CD14-positive monocyte (primary cell): Measurements from ENCODE around the gene TDRD1. TPM values are rescaled to one million over a fixed set of nuclear protein-coding genes. Genes with fewer than 3 reads are reported as not detected.

Experiments
- DNase-seq, 3 donors: peaks; one replicate each; pipeline ENCODE4 v3.0.0-alpha.2; 2011 to 2022
- H2AFZ ChIP-seq: 2 replicates; pipeline ENCODE4 v1.6.0; 2012; ENCODE audit warnings: mild to moderate bottlenecking, low read depth, low read length, inconsistent platforms; ENCODE audit not compliant: insufficient read depth, poor library complexity, severe bottlenecking
- H3K27ac ChIP-seq, 2 donors: 1 replicate in 1 of 2; 2 replicates in 1 of 2; pipeline ENCODE4 v1.5.1; 2012 to 2013; ENCODE audit warnings: low read length in 2 of 2, control low read depth in 1 of 2, inconsistent platforms in 1 of 2, low read depth in 1 of 2, mild to moderate bottlenecking in 1 of 2
- H3K27me3 ChIP-seq, 2 donors: one replicate each; pipeline versions ENCODE4 v1.6.0 to v1.6.1; 2011 to 2013; ENCODE audit warnings: low read length in 2 of 2; ENCODE audit not compliant: control insufficient read depth in 2 of 2, insufficient read depth in 2 of 2
- H3K36me3 ChIP-seq, 2 donors: replicated peaks in 1 of 2; 1 replicate in 1 of 2; 2 replicates in 1 of 2; pipeline versions ENCODE4 v1.5.1 to v1.6.1; 2012 to 2013; ENCODE audit warnings: low read length in 2 of 2, control low read depth in 1 of 2, inconsistent platforms in 1 of 2, mild to moderate bottlenecking in 1 of 2; ENCODE audit not compliant: insufficient read depth in 2 of 2, control insufficient read depth in 1 of 2
- H3K4me1 ChIP-seq, 2 donors: 1 replicate in 1 of 2; 2 replicates in 1 of 2; pipeline versions ENCODE4 v1.5.1 to v1.6.1; 2012 to 2013; ENCODE audit warnings: low read length in 2 of 2, control low read depth in 1 of 2, inconsistent platforms in 1 of 2, mild to moderate bottlenecking in 1 of 2, moderate library complexity in 1 of 2; ENCODE audit not compliant: insufficient read depth in 2 of 2, control insufficient read depth in 1 of 2
- H3K4me2 ChIP-seq: replicated peaks from 2 replicates; pipeline ENCODE3; 2012; ENCODE audit warnings: low read length, moderate library complexity, mild to moderate bottlenecking; ENCODE audit not compliant: poor library complexity, severe bottlenecking; ENCODE audit errors: extremely low read depth
- H3K4me3 ChIP-seq, 3 experiments: fragments of 200-600 bp in 1 of 3; sonication (generic) in 1 of 3; replicated peaks in 1 of 3; 1 replicate in 2 of 3; 2 replicates in 1 of 3; pipeline ENCODE4 v1.5.1; 2011 to 2013; ENCODE audit warnings: low read length in 3 of 3, mild to moderate bottlenecking in 3 of 3, control low read depth in 2 of 3, low read depth in 2 of 3, inconsistent platforms in 1 of 3, moderate library complexity in 1 of 3
- H3K79me2 ChIP-seq: 2 replicates; pipeline ENCODE4 v1.6.0; 2012; ENCODE audit warnings: mild to moderate bottlenecking, control low read depth, inconsistent platforms, low read length, moderate library complexity; ENCODE audit not compliant: insufficient read depth
- H3K9ac ChIP-seq: 2 replicates; pipeline ENCODE4 v1.6.0; 2017; ENCODE audit warnings: low read length, mild to moderate bottlenecking; ENCODE audit not compliant: insufficient read depth, poor library complexity, severe bottlenecking
- H3K9me3 ChIP-seq, 2 donors: replicated peaks in 1 of 2; 1 replicate in 1 of 2; 2 replicates in 1 of 2; pipeline versions ENCODE4 v1.5.1 to v1.6.1; 2012 to 2013; ENCODE audit warnings: low read length in 2 of 2, control low read depth in 1 of 2; ENCODE audit not compliant: control insufficient read depth in 1 of 2, insufficient read depth in 1 of 2
- H4K20me1 ChIP-seq: 2 replicates; pipeline ENCODE4 v1.6.0; 2012; ENCODE audit warnings: mild to moderate bottlenecking, low read length, control low read depth, moderate library complexity; ENCODE audit not compliant: insufficient read depth
- H3K27ac Mint-ChIP-seq, 7 donors: one replicate each; pipeline ENCODE4 v1.8.0; 2020; ENCODE audit warnings: mild to moderate bottlenecking in 7 of 7, mixed read lengths in 7 of 7, moderate library complexity in 6 of 7, inconsistent platforms in 2 of 7
- H3K27me3 Mint-ChIP-seq, 3 donors: one replicate each; pipeline ENCODE4 v1.8.0; 2021 to 2022; ENCODE audit warnings: low read depth in 3 of 3, mild to moderate bottlenecking in 3 of 3, mixed read lengths in 3 of 3, moderate library complexity in 3 of 3, inconsistent platforms in 1 of 3
- H3K36me3 Mint-ChIP-seq, 2 donors: one replicate each; pipeline ENCODE4 v1.8.0; 2020; ENCODE audit warnings: mixed read lengths in 2 of 2, inconsistent platforms in 1 of 2, mild to moderate bottlenecking in 1 of 2
- H3K4me1 Mint-ChIP-seq: one replicate; pipeline ENCODE4 v1.8.0; 2020; ENCODE audit warnings: mild to moderate bottlenecking, mixed read lengths
- H3K4me3 Mint-ChIP-seq, 2 donors: one replicate each; pipeline ENCODE4 v1.8.0; 2020; ENCODE audit warnings: mild to moderate bottlenecking in 2 of 2, mixed read lengths in 2 of 2, moderate library complexity in 1 of 2
- H3K9me3 Mint-ChIP-seq, 7 donors: one replicate each; pipeline ENCODE4 v1.8.0; 2020 to 2022; ENCODE audit warnings: mixed read lengths in 7 of 7, mild to moderate bottlenecking in 6 of 7, moderate library complexity in 6 of 7, inconsistent platforms in 2 of 7
- WGBS: methylation state at CpG from one replicate; pipeline ENCODE4 v1.1.5; 2013; ENCODE audit warnings: missing lambda C conversion rate; ENCODE audit not compliant: insufficient coverage; 5-methylcytosine and 5-hydroxymethylcytosine counted together
- intact Hi-C, 2 donors: fragments of 100-400 bp; cut with micrococcal nuclease; formaldehyde crosslinking; loops; one replicate each; pipeline versions ENCODE4 v1.15.0 to v1.15.1; 2023
- polyA plus RNA-seq, 3 donors: library from polyadenylated mRNA; depleted of rRNA in 1 of 3; unstranded in 2 of 3; stranded (reverse) in 1 of 3; fragments of 300-500 nt in 2 of 3; fragments of >200 nt in 1 of 3; fragmentation: Illumina TruSeq in 2 of 3; gene quantifications; 1 replicate in 2 of 3; 2 replicates in 1 of 3; pipeline ENCODE4 v1.2.3, GENCODE V29; 2012 to 2021
- TF ChIP-seq, protein P1 (sequence below): fragments of 200-600 bp; IDR thresholded peaks from one replicate; pipeline ENCODE4 v1.8.0; 2022; ENCODE audit warnings: antibody characterized with exemption, mild to moderate bottlenecking

Gene TDRD1
- polyA plus RNA-seq, 3 donors: not detected

DNA sequence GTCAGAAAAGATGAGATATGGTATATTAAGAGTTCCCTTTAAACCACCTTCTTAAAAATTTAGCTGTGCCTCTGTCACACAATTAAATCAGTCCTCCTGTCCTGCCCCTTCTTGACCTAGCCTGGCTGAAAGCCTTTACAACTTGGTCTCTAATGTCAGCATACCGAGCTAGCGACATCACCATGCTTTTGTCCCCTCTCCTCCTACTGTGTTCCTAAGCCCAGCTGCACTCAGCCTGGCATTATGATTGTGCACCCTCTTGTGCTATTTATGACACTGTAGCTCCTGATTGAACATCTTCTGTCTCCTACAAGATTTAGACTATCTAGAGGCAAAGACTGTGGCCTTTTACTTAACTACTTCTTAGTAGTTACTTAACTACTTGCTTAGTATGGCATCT lies 29.2 kb downstream of the TDRD1 start:
- DNase-seq: no peak
- intact Hi-C loops: no loop called here
- Histone ChIP-seq H3K27ac (no peak overlapping the region), H3K4me3 (no peak overlapping the region), H3K36me3 (no peaks in the 10 kb centered on the region), H3K9me3 (no peaks in the 10 kb centered on the region), H3K4me2 (no peak overlapping the region), H3K4me1 (no peaks in the 10 kb centered on the region), H3K27me3 (no peaks in the 10 kb centered on the region), H3K79me2 (no peaks in the 10 kb centered on the region), H3K9ac (no peak overlapping the region), H4K20me1 (no peaks in the 10 kb centered on the region), H2AFZ (no peak overlapping the region)
- 91% methylated on average over 2 of the region's 2 CpGs for WGBS
- Mint-ChIP-seq H3K27ac (no peak overlapping the region), H3K36me3 (no peaks in the 10 kb centered on the region), H3K4me1 (no peaks in the 10 kb centered on the region), H3K4me3 (no peak overlapping the region), H3K27me3 (peaks cover 1 to 3% (median 3%) of the 10 kb centered on the region in 3 donors), H3K9me3 (peaks cover 0 to 2% (median 0%) of the 10 kb centered on the region in 7 donors)
- TF ChIP-seq, protein P1, sequence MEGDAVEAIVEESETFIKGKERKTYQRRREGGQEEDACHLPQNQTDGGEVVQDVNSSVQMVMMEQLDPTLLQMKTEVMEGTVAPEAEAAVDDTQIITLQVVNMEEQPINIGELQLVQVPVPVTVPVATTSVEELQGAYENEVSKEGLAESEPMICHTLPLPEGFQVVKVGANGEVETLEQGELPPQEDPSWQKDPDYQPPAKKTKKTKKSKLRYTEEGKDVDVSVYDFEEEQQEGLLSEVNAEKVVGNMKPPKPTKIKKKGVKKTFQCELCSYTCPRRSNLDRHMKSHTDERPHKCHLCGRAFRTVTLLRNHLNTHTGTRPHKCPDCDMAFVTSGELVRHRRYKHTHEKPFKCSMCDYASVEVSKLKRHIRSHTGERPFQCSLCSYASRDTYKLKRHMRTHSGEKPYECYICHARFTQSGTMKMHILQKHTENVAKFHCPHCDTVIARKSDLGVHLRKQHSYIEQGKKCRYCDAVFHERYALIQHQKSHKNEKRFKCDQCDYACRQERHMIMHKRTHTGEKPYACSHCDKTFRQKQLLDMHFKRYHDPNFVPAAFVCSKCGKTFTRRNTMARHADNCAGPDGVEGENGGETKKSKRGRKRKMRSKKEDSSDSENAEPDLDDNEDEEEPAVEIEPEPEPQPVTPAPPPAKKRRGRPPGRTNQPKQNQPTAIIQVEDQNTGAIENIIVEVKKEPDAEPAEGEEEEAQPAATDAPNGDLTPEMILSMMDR: no peak

DNA sequence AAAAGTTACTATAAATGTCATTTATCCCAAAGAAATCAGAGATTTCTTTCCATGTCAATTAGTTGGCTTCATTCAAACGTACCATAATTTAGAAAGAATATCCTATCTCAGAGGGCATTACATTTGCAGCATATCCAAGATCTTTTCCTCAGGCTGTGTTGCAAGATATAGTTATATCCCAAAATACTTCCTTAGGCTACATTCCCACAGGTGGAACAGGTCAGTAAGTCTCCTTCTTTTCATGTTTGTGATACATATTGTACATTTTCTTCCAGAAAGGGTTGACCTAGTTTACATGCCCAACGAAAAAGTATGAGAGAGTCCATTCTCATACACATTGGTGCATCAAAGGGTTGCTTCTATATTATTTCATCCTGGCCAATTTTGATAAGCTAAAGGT lies 33.0 kb downstream of the TDRD1 start:
- intact Hi-C loops: no loop called here
- TF ChIP-seq, protein P1: no peak
- no peak overlapping the region for H3K4me3 Mint-ChIP-seq

More for the DNA sequence above, 33.0 kb downstream of the TDRD1 start:
- Mint-ChIP-seq H3K36me3 (no peaks in the 10 kb centered on the region), H3K27ac (no peak overlapping the region), H3K4me1 (no peaks in the 10 kb centered on the region), H3K27me3 (peaks cover 0 to 3% (median 2%) of the 10 kb centered on the region in 3 donors), H3K9me3 (peaks cover 0 to 3% (median 0%) of the 10 kb centered on the region in 7 donors)
- Histone ChIP-seq H4K20me1 (no peaks in the 10 kb centered on the region), H3K36me3 (no peaks in the 10 kb centered on the region), H3K4me3 (no peak overlapping the region), H3K79me2 (no peaks in the 10 kb centered on the region), H2AFZ (no peak overlapping the region), H3K9me3 (no peaks in the 10 kb centered on the region), H3K4me2 (no peak overlapping the region), H3K4me1 (no peaks in the 10 kb centered on the region), H3K27me3 (peaks cover 0 to 4% of the 10 kb centered on the region in 2 donors), H3K27ac (no peak overlapping the region), H3K9ac (no peak overlapping the region)
- DNase-seq: no peak
- no CpG with 5 or more reads among the region's 2 CpGs for WGBS
